Activated T-cell treated with anti-CD3 and anti-CD28 coated beads for 4 hours (primary cell): ENCODE measurements around the gene PDCD4.
"Not testable (repeated sequence)": the region's sequence is repeated elsewhere in the genome, so short reads cannot be mapped to it uniquely, and the experiment has no call there.

Source experiments
- DNase-seq: peaks from one replicate; pipeline ENCODE4 v3.0.0-alpha.2; 2020

PDCD4 gene

GRCh38 chr10:110861930-110862649 is 9.6 kb upstream of the PDCD4 start:
- DNase-seq: no peak

GRCh38 chr10:110862961-110863360 is 8.8 kb upstream of the PDCD4 start:
- no peak for DNase-seq

GRCh38 chr10:110863361-110863760 is 8.4 kb upstream of the PDCD4 start:
- DNase-seq: no peak

DNA sequence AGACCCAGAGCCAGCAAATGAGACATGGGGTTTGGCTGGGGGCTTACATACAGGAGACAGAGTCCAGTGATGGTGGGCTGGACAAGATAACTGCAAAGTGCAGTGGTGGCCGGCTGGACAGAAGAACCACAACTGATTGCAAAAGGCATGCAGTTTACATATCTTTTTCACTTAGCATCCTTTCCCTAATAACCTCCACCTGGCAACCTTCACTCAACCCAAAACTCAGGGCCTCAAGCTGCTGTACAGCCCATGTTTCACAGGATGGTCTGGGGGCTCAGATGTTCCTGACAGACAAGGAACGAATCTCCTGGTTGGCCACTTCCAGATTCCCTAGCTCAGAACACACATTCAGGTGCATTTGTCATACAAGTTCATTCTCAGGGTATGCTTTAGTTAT is 7.8 kb upstream of the PDCD4 start:
- no peak for DNase-seq

GRCh38 chr10:110864662-110865140 is 7.0 kb upstream of the PDCD4 start:
- no peak for DNase-seq

DNA sequence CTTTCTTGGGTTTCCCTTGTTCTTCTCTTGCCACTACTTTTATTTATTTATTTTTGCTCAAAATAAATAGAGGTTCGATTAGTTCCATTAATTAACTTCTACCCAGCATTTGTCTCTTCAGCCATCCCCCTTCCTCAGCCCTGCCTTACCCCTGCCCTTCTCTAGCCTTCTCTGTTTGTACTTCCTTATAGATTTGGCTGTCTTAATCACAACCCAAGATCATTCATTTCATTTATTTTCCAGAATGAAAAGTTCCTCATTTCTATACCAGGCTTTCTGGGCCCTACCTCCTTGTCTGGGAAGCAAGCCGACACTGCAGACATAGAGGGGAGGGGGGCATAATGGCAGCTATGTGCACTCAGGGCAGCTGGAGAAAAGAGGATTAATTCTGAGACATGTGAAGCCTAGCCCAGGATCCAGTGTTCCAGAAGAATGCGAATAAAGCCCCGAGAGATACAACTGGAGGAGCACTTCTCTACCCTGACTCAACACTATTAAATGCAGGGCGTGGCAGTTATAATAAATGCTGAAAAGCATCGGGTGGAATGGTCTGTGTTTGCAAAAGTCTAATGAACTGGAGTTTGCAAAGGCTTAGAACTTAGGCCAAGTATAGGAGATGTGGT is 6.4 kb upstream of the PDCD4 start:
- no peak for DNase-seq

- no peak for DNase-seq
Observed at GRCh38 chr10:110865809-110866482, 5.8 kb upstream of the PDCD4 start.

DNA sequence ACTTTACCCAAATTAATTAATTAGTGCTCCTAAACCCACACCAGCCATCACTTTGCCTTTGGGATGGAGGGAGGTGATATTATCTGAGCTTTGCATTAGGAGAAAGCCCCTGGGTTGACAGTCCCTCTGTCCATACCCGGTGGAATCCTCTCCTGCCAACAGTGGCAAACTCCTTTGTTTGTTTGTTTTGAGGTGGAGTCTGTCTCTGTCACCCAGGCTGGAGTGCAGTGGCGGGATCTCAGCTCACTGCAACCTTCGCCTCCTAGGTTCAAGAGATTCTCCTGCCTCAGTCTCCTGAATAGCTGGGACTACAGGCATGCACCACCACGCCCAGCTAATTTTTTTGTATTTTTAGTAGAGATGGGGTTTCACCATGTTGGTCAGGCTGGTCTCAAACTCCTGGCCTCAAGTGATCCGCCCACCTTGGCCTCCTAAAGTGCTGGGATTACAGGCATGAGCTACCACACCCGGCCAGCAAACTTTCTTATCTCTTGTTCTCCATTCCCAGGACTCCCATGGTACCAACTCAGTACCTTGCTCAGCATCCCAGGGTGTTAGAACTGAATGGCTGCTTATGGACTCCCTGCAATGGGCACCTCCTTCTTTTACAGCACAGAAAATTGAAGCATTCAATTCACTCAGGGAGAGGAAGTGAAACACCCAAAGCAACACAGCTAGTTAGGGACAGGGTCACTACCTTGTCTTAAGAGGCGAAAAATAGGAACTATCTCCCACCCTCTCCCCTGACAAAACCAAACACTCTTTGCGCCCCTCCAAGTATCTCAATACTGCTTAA is 4.5 kb upstream of the PDCD4 start:
- not testable (repeated sequence) for DNase-seq

- no peak for DNase-seq
Observed at GRCh38 chr10:110867807-110868465, 3.8 kb upstream of the PDCD4 start.

DNA sequence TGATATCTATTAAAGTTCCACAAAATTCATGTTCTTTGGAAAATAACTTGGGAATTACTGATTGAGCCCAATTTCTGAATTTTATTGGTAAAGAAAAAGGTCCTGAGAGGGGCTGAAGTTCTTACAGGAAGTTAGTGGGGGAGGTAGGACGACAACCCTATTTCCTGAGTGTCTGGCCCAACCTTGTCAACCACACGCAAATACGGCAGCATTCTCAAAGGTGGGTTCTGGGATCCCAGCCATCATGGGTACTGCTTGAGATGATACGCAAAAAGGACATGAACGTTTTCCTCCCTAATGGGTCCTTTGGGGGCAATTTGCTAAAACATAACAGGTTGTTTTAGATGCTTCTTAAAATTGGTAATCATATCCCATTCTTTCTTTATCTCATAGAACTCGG is 2.7 kb upstream of the PDCD4 start:
- no peak for DNase-seq

- no peak for DNase-seq
Observed at GRCh38 chr10:110870823-110871297, 868 bp upstream of the PDCD4 start.

DNA sequence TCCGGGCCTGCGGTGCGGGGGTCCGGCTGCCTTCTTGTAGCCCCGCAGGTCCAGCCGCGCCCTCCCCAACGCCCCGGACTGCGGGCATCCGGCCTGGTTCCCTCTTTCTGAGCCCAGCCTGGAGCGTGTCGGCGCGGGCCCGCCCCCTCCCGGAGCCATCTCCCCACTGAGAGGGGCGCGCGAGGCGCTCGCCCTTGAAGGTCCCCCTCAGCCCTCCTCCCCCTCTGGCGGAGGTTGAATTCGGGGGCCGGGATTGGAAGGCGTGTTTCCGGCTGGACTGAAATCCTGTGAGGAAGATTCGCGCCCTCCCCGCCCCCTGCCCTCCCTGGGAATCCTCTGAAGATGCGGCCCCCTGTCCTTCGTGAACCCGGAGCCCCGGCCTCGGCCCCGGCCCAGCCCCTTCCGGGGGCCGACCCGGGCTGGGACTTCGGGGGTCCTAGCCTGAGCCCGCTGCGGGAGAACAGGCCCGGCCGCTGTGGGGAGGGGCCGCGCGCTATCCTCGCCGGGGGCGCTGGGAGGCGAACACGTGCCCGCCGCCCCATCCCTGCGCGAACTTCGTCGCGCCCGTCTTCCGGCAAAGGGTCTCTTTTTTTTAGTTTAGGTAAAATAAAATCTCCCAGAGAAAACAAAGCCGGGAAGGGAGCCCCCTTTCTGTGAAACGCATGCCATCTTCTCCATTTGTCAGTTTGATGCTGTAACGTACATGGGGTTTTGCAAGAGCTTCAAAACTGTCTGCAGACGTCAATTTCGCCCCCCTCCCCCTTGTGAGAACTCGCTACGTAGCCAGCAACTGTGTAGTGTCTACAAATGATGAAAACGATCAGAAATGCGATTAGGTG is 636 bp downstream of the PDCD4 start:
- peak; percentile 65 for DNase-seq

DNA sequence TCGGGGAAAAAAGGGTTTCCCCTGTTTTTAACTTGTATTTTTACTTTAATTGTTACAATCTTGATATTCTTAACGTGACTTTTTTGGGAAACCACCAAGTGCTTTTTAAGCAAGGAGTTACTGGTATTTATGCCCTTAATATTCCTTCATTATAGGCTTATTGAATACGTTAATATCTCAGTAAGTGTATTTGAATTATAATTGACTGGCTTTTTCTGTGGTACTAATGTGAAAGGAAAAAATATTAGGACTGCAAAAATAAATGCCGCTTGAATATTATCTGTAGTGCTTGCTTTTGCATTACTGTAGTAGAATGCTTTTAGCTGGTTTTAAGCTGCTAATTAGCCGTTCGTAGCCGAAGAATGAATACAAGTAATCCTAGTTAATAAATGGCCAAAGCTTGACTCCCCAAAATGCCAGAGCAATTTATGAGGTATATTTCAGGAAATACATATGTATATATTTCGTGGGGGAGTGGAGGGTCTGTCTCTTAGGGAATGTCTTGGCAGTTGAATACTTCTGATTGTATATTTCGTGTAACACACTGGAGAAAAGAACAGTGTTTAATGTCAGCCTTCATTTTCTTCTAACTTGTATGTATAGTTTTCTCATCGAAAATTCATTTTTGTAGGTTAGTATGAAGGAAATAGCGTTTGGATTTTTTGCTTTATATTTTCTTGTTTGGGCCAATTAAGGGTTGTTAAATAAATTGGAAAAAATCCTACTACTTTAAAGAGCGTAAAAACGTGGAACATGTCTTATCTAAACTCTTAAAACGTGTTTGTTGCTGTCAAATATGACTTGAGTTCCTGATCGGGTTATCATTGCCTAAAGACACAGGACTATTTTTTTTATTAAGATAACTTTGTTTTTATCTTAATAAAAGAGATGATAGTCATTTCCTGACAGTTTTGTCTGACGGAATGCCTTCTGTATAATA is 1.5 kb downstream of the PDCD4 start:
- DNase-seq: no peak

DNA sequence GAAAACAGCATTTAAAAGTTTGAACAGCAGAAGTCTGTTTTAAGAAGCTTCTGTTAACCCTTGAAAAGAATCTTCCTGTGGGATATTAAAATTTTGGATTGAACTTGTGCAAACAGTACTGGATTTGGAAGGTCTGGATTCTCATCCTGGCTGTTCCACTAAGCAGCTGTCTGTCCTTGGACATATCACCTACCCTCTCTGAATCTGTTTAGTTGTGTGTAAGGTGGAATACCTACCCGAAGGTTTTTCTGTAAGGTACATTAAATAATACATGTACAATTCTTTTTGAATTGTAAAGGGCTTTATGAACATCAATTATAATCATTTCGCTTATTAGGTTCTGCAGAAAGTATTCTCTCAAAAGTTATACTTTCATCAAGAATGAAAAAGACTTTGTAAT is 2.2 kb downstream of the PDCD4 start:
- no peak for DNase-seq

DNA sequence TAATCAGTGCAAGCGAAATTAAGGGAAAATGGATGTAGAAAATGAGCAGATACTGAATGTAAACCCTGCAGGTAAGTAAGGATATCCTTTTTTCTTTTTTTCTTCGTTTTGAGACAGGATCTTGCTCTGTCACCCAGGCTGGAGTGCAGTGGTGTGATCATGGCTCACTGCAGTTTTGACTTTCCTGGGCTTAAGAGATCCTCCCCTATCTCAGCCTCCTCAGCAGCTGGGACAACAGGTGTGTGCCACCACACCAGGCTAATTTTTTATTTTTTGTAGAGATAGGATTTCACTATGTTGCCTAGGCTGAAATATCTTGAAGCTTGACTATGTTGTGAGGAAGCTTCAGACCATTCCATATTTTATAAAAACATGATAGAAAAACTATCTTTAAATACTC is 4.3 kb downstream of the PDCD4 start:
- no peak for DNase-seq

GRCh38 chr10:110876788-110877187 is 5.1 kb downstream of the PDCD4 start:
- no peak for DNase-seq

- DNase-seq: no peak
Observed at GRCh38 chr10:110880012-110880411, 8.3 kb downstream of the PDCD4 start.

DNA sequence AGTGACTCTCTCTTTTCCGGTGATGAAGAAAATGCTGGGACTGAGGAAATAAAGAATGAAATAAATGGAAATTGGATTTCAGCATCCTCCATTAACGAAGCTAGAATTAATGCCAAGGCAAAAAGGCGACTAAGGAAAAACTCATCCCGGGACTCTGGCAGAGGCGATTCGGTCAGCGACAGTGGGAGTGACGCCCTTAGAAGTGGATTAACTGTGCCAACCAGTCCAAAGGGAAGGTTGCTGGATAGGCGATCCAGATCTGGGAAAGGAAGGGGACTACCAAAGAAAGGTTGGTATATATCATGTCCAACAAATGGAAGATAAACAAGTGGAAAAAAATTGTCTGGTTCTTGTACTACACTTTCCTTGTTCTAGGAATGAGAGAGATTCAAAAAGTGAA is 9.5 kb downstream of the PDCD4 start:
- DNase-seq: no peak

- no peak for DNase-seq
Observed at GRCh38 chr10:110881905-110882304, 10.2 kb downstream of the PDCD4 start.

- DNase-seq: no peak
Observed at GRCh38 chr10:110883924-110884323, 12.2 kb downstream of the PDCD4 start.
